Glomerular visceral epithelial cell (primary cell): ENCODE measurements around the gene SRRM4.
"Not testable (repeated sequence)": the region's sequence is repeated elsewhere in the genome, so short reads cannot be mapped to it uniquely, and the experiment has no call there.

ENCODE experiments used
- DNase-seq: peaks from one replicate; pipeline ENCODE4 v3.0.0-alpha.2; 2016; ENCODE audit errors: extremely low spot score

Gene SRRM4

DNA sequence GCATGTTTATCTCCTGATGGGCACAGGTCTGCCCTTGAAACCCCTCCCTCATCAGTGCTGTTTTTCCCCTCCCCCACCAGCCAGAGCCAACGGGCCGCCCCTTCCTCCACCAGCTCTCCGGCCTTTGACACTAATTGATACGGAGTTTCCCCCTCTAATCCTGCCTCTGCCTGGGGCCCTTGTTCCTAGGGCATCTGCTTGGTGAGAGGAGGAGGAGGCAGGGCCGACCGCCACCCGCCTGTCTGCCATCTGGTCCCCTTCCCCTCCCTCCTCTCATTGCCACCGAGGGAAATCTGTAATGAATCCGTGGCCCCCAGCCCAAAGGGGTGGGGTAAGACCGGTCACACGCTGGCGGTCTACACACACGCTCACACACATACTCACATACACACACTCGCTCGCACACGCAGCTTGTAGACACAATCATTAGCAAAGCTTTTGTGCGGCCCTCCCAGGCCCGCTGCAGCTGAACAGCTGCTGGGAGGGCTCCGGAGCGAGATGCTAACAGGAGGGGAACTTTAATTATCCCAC is 27.4 kb downstream of the SRRM4 start:
- DNase-seq, result no peak

DNA sequence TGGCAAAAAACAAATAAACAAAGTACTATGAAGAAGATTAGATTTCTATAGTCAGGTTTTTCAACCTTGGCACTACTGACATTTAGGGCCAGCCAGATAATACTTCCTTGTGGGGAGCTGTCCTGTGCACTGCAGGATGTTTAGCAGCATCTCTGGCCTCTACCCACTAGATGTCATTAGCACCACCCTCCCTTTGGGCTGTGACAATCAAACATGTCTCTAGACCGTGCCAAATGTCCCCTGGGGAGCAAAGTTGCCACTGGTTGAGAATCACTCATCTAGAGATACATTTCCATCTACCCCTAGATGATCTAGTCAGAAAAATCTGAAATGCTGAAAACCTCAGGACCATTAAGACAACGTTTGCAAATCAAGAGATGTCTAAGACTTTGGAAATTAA is 29.9 kb downstream of the SRRM4 start:
- no peak for DNase-seq

DNA sequence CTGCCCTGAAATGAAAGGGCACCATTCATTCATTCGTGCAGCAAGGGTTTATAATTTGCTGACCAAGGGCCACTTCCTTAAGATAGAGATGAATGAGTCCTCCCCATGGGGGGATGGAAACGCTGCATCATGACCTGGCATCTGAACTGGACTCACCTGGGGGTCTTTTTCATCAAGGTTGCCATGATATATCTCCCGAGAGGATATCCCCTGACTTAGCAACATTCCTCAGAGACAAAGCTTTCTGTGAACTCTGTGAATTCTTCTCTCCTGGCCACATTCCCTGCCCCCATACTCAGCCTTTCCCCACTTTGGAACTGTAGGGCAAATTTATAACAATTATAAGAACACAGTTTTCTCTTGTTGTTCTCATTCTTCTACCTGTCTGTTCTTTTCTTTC is 30.8 kb downstream of the SRRM4 start:
- DNase-seq, result no peak

DNA sequence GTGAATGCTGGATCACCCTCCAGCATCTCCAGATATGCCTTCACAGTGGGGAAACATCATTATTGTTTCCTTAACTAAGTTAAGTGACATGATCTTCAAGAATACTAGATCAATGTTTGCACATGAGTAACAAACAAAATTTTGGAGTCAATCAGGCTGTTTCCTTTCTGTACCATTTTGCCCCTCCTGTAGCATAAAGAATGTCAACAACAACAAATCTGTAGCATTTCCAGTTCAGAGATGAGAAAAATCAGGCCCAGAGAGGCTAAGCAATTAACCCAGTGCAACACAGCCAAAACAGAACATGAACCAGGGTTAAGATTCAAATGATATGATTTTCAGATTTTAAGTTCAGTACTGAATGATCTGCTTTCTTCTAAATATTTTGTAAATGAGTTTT is 31.7 kb downstream of the SRRM4 start:
- DNase-seq, result no peak

DNA sequence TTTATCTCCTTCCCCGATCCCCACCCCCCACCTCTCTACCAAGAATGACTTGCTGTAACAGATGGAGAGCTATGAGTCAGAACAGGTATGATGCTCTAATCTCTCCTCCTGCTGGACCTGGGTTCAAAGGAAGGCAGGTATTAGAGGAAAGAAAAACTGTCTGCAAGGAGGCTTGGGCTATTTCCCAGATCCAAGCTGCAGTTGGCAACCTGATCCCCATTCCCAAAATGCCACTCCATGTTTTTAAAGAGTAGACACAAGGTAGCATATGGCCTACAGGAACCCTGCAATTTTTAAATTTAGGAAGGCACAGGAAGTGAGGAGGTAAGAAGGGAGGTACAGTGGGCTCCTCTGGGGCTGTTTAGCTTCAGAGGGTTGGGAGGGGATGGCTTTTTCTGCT is 33.0 kb downstream of the SRRM4 start:
- DNase-seq, result no peak

DNA sequence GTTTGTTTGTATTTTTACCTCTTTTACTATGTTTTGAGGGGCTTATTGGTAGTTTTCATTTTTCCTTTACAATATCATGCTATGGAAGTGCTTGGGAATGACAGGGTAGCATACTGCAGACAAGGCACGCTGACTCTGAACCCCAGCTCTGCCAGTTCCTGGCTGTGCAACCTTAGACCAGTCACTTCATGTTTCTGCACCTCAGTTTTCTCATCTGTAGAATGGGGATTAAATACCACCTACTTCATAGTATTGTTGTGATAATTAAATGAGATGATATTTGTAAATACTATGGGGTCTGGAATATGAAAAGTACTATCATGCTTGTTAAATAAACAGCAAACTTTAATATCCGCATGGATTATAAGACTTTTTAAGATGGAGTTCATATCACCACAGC is 35.4 kb downstream of the SRRM4 start:
- no peak for DNase-seq

DNA sequence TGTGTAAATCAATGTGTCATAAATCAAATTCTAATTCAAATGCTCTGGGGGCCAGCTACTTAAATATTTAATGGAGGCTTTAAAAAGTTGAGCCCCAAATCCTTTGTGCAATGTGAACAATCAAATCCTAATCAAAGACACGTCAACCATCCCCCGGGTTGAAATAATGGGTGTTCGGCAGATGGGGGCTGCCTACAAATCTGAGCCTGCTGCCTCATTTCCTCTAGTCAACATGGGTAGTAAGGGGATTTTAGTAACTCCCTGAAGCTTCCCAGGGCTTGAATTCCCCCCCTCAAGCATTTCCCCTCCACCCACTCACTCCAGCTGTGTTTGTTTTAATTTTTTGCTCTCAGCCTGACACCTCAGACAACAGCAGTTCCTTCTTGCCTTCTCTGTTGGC is 37.8 kb downstream of the SRRM4 start:
- no peak for DNase-seq

DNA sequence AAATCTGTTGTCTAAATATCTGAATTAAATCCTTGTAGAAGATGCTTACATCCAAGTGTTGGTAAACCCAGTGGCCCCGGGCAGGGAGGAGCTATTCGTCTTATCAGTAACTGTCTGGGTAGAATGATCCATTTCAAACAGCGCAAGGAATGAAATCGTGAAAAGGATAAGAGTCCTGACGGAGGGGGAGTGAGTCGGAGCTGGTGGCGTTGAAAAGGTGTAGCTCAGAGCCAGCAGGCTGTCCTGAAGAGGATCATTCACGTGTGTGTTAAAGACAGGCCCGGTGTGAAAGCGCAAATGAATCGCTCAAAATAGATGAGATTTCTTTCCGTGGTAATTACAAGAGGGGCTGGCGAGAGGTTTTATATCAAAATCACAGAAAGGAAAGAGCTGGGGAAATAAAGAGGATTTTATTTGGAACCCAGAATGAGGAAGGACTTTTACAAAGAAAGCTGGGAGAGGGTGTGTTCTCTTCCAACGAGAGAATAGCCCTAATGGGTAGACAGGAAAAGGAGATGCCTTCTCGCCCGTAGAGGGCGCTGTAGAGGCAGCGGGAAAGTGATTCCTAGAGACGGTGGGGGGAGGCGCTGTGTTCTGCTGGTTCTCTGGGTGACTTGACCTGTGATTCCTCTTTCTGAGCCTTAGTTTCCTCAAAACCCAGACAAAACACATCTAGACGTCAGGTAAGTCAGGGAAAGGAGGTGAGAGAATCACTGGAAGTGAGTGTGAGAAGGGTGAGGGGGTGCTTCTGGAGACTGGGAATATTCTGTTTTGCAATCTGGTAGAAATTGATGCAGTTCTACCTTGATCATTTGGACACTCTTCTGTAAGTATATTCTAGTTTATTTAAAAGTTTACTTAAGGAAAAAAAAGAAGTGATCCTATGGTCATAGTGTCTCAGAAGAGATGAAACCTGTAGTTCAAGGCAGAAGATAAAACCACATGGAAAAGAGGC is 39.3 kb downstream of the SRRM4 start:
- no peak for DNase-seq

DNA sequence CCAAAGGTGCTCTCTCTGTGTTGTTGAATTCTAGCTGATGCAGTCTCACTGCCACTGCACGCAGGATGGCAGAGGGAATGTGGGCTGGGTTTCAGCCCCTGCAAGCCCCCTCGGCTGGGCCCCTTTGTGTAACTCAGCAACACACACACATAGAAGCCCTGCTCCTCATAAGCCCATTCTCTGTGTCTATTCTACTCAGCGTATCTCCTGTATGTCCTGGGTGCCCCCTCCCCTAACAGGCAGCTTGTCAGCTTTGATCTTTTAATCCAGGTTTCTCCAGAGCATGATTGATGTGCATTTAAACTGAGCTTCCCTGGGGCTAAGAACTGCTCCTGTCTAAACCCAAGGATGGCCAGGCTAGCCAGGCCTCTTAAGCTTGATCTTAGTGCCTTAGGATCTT is 43.0 kb downstream of the SRRM4 start:
- no peak for DNase-seq

DNA sequence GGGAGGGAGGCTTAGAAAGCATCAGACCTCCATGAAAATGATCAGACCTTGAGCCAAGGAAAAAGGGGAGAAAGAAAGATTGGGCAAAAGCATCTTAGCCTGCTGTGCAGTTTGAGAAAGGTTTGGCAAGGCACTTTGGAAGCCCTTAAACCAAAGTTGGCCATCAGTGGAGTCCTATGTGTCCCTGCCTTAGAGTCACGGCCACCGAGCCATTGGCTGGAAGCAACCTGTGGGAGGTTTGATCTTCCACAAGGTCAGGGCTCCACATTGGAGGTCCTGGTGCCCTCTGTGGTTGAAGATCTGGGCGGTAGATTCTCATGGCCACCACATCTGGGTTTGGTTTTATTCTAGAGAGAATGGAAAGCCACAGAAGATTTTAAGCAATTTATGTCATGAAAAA is 44.4 kb downstream of the SRRM4 start:
- no peak for DNase-seq

DNA sequence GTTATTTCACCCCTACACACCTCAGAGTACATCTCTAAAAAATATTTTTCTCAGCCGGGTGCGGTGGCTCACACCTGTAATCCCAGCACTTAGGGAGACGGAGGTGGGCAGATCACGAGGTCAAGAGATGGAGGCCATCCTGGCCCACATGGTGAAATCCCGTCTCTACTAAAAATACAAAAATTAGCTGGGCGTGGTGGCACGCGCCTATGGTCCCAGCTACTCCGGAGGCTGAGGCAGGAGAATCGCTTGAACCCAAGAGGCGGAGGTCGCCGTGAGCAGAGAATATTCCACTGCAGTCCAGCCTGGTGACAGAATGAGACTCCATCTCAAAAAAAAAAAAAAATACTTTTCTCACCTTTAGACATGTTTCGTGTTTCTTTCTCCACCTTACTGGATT is 52.0 kb downstream of the SRRM4 start:
- not testable (repeated sequence) for DNase-seq

DNA sequence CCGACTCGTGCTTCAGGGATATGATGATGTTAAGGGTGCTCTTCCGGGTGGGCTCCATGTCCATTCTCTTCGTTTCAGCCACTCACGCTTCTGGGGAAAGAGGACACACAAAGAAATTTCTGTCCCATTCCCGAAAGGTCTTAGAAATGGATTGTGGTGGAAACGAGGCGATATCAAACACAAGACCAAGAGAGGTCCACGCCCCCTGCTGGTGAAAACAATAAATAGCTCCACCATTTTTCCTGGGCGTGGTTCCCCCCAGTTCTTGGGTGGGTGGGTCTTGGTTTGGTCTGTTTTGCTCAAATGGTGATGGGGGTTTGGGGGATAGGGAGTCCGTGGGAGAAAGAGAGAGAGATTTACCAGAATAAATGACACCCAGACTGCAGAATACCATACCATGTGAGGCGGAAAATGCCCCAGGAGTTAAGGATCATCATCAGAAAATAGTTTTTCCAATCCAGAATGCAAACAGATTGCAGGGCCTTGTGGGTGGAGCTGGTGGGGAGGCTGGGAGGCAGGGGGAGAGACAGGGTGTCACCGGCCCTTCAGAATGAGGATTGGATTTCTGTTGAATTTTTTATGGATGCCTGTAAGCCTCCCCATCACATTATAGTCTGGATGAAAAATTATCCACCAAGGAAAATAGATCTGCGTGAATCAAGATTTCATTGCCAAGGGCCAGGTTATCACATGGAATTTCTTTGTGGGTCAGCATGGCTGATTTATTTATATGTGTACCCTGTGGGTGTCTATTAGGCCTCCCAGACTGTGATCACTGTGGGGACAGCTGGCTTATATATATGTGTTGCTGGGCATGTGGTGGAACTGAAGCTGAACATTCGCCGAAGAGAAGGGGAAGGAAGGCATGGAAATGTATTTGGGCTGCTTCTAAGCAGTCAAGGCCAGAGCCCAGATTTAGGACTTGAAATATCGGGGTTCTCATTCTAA is 55.8 kb downstream of the SRRM4 start:
- no peak for DNase-seq

DNA sequence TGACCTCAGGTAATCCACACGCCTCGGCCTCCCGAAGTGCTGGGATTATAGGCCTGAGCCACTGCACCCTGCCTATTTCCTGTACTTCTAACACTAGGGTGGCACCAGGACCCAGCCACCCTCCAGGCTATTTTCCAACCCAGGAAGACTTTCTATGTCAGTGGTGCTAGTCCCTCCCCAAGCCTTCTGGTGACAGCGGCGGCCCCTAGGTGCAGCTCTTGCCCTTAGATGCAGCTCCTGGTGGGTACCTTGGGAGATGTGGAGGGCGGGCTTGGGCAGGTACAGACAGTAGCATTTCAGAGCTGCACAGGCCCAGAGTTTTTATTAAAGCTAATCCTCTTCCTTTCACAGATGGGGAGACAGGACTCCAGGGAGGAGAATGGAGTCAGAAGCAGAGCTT is 62.8 kb downstream of the SRRM4 start:
- DNase-seq, result no peak

DNA sequence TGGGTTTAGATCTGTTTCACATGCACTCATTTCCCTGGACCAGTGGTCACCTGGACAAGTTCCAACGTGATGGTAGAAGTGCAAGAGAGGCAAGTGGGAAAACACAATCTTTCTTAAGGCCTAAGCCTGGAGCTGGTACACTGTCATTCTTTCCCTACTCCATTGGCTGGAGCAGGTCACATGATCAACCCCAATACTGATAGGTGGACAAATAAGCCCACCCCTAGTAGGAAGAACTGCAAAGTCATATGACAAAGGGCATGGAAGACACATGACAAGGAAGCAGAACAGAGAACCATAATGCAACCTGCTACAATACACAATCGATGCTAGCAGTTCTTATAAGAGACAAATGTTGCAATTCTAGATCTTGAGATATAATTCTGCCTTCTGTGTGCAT is 66.3 kb downstream of the SRRM4 start:
- no peak for DNase-seq

DNA sequence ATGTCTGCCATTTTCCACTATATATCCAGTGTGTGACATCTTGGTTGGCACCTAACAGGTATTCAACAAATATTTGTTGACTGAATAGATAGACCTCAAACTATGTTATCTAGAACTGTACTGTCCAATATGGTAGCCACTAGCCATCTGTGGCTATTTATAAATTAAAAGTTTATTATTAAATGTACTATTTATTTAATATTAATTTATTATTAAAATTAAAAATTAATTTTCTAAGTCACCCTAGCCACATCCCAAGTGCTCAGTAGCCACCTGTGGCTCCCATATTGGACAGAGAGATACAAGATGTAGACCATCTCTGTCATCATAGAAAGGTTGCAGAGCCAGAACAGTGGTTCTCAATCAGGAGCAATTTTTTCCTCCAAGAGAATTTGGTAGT is 69.3 kb downstream of the SRRM4 start:
- DNase-seq, result no peak

DNA sequence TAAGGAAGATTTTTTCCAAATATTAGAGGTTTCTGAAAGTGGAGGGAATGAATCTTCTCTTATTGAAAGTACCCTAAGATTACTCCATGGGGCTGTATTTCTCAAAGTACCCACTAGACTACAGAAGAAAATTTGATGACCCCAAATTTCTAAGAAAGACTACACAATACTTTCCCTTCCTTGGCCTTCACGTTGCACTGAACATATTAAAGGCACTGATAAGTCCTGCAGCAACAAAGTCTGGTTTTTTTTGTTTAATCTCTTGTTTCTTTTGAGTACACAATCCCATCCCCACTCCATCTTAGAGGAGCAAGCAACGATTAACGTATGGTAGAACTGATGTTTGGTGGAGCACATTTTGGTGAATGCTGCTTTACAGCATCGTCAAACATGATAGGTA is 70.1 kb downstream of the SRRM4 start:
- no peak for DNase-seq

DNA sequence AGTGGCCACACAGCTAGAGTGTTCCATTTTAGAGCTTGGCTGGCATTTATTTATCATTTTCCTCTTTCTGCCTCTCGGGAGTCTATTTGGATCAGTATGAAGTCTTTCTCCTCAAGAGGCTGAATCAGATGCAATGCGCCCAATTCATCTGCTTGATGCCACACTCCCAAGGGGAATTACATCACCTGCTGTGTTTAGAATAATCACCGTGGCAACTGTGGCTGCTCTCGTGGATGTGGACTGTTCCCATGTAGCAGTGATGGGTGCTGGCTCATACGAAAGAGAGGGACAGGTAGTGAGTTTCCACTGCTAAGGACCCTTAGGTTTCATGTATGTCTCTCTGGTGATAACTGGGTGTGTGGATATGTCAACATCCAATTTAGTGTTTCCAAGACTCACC is 70.7 kb downstream of the SRRM4 start:
- no peak for DNase-seq

DNA sequence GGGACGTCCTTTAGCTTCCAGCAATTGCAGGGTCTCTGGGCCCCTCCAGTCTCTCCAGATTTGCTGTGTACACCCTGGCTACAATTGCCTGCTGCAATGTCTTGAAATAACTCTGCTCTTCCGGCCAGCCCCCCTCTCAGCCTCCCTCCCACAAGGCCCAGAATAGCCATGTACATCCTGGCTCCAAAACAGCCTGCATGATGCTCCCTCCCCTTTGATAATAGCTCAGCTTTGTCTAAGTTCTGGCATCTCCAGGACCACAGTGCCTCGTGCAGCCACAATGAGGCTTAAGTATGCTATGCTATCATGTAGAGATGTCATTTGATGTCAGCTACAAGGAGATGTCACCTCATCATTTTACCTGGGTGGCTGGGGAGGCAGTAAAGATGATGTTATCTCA is 74.6 kb downstream of the SRRM4 start:
- DNase-seq, result no peak

DNA sequence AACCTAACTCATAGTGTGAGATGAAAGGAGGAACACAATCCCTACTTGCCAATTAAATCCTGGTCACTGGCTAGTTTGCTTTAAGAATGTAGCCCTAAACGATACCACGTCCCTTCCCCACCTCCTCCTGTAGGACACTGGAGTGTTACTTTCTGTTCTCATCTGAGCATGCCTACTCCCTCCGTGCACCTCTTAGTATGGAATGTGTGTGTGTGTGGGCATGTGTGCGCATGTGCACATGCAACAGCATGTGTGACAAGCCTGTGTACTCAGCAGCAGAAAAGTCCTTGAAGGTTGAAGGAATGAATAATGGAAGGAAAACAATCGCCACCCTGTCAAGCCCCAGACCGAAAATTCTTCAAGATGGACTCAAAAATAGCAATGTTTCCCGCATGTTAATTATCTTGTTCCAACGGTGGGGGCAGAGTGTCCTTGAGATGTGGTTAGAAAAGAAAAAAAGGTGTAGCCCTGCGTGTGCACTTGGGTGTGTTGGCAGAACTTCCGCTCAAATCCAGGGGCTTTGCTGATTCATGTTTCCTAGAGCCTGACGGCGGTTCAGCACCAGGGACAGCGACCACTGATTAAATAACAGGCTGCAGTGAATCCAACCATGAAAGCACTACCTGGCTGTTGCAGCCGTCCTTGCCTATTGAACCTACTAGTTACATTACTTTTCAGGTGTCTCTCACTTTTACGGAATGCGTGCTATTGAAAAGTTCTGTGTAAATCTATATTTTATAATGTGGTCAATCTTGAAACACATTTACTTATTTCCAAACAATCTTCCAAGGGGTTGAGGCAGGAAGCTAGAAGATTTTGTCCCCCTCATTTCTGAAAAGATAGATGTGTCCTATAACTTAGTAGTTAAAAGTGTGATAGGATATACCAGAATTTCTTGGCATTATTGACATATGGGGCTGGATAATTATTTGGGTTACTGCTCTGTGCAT is 79.8 kb downstream of the SRRM4 start:
- DNase-seq, result peak; percentile 11

DNA sequence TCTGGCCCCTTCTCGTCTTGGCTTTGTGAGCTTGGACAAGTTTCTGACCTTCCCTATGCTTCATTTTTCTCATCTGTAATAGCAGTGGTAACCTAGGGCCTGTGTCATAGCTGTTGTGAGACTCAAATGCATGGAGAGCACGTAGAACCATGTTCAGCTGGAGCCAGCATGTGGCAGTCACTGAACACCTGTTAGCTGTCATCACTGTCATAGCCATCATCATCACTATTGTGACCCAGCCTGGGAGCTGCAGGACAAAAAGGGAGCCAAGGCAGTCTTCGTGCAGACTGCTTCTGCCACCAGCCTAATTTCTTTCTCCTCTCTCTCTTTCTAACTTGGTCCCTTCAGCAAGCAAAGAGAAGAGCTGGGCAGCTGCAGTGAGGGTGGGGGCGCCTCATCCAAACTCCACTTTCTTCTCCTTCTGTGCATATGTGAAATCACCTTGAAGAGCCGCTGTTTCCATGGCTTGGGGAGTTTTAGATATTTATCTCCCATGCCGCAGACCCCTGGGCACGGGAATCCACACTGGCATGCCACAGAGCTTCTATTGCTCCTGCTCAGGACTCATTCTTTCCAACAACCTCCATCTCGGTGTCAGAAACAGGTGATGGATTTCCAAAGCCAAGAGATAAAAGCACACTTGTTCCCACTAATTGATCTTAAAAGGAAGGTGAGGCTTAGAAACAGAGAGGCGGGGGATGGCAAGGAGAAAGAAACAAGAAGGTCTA is 87.0 kb downstream of the SRRM4 start:
- DNase-seq, result no peak
